Muscle layer of duodenum (tissue), 2 donors: ENCODE data around the gene KARS1.

ENCODE experiments used
- H3K27ac ChIP-seq: one replicate; pipeline ENCODE4 v1.7.0; 2013; ENCODE audit warnings: mild to moderate bottlenecking, low read length
- H3K27me3 ChIP-seq: one replicate; pipeline ENCODE4 v1.7.0; 2013; ENCODE audit warnings: low read depth, mild to moderate bottlenecking, control low read depth, low read length
- H3K36me3 ChIP-seq, 2 donors: one replicate each; pipeline ENCODE4 v1.7.0; 2013; ENCODE audit warnings: low read length in 2 of 2, control low read depth in 1 of 2, mild to moderate bottlenecking in 1 of 2; ENCODE audit not compliant: insufficient read depth in 2 of 2, control insufficient read depth in 1 of 2
- H3K4me1 ChIP-seq, 2 donors: one replicate each; pipeline ENCODE4 v1.7.0; 2013; ENCODE audit warnings: low read length in 2 of 2, mild to moderate bottlenecking in 2 of 2, control low read depth in 1 of 2, moderate library complexity in 1 of 2; ENCODE audit not compliant: insufficient read depth in 2 of 2, control insufficient read depth in 1 of 2
- H3K4me3 ChIP-seq, 2 donors: one replicate each; pipeline ENCODE4 v1.7.0; 2013; ENCODE audit warnings: low read length in 2 of 2, low read depth in 1 of 2, mild to moderate bottlenecking in 1 of 2
- H3K9me3 ChIP-seq, 2 donors: one replicate each; pipeline ENCODE4 v1.7.0; 2013; ENCODE audit warnings: low read length in 2 of 2, control low read depth in 1 of 2, mild to moderate bottlenecking in 1 of 2; ENCODE audit not compliant: control insufficient read depth in 1 of 2
- donor health status: healthy.

Gene KARS1

DNA sequence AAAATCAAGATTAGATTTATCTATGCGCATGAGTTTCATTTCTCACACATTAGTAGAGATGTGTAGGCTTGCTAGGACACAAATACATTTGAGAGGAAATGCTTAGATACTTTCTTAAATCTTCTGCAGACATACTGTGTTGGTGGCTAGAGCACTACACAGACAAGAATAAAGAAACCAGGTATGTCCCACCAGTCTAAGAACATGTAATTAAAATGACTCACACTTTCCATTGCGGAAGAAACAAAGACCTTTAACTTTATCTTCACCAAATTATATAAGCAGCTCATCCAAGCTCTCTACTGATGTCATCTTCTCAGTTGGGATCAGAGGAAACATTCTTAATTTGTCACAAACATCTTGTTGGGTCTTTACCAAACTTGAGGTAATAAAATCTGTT, 68.7 kb downstream of the KARS1 start:
- Histone ChIP-seq H3K36me3 (peaks cover 37 to 53% of the 10 kb centered on the region in 2 donors), H3K27me3 (no peaks in the 10 kb centered on the region), H3K27ac (no peak overlapping the region), H3K4me3 (no peak overlapping the region), H3K9me3 (no peaks in the 10 kb centered on the region), H3K4me1 (no peaks in the 10 kb centered on the region)

GRCh38 chr16:75578212-75578611, 69.3 kb downstream of the KARS1 start:
- no peak overlapping the region for H3K4me3 ChIP-seq
- H3K27me3 ChIP-seq: no peaks in the 10 kb centered on the region
- peaks cover 0 to under 1% of the 10 kb centered on the region in 2 donors for H3K4me1 ChIP-seq
- peaks cover 42 to 54% of the 10 kb centered on the region in 2 donors for H3K36me3 ChIP-seq
- no peak overlapping the region for H3K27ac ChIP-seq
- no peaks in the 10 kb centered on the region for H3K9me3 ChIP-seq
